SH-SY5Y (cell line): Measurements from ENCODE around the gene HDHD3.

Experiments used
- GATA2 ChIP-seq: IDR thresholded peaks from 2 replicates; pipeline ENCODE4 v1.6.1; 2011; ENCODE audit warnings: mild to moderate bottlenecking, low read depth, low read length
- GATA3 ChIP-seq: IDR thresholded peaks from 2 replicates; pipeline ENCODE4 v1.6.1; 2011; ENCODE audit warnings: low read depth, mild to moderate bottlenecking, low read length, moderate library complexity

- TF ChIP-seq GATA3 (no peak), GATA2 (no peak)
Observed at GRCh38 chr9:113373256-113373655, 3.5 kb downstream of the HDHD3 start.
